ENCODE measurements around the gene UQCRH.
"Not testable (repeated sequence)": the region's sequence is repeated elsewhere in the genome, so short reads cannot be mapped to it uniquely, and the experiment has no call there.

Gene UQCRH

DNA sequence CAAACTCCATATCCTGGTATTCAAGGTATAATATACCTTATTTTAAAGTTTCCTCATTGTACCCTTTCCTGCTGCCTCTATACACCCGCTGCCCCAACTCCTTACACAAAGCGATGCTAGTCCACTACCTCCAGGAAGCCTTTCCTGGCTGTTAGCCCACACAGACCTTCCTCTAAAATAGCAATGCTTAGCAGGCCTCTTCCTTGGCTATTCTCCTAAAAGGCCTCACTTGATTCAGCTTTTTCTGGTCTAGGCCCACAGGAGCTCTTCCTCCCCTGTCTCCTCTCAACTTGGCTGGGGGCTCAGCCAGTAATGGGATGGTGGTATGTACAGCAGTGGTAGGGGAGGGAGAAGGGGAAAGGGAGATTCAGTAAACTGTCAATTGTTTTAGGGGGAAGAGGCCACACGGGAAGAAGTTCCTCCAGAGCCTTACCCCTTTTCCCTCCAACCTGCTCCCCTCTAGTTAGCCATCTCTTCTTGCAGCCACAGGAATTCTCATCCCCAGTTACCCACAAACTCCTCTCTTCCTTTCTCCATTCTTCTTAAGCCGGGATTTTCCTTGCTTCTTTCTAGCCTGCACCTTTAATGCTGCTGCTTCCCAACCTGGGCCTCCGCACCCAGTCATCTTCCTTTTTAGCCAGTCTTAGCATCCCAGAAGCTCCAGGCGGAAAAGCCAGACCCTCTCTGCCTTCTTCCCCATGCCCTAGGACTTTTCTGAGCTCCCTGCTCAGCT is 2.7 kb upstream of the UQCRH start:
- no peak for DNase-seq

GRCh38 chr1:46301406-46301807 is 2.1 kb upstream of the UQCRH start:
- no peak for DNase-seq

DNA sequence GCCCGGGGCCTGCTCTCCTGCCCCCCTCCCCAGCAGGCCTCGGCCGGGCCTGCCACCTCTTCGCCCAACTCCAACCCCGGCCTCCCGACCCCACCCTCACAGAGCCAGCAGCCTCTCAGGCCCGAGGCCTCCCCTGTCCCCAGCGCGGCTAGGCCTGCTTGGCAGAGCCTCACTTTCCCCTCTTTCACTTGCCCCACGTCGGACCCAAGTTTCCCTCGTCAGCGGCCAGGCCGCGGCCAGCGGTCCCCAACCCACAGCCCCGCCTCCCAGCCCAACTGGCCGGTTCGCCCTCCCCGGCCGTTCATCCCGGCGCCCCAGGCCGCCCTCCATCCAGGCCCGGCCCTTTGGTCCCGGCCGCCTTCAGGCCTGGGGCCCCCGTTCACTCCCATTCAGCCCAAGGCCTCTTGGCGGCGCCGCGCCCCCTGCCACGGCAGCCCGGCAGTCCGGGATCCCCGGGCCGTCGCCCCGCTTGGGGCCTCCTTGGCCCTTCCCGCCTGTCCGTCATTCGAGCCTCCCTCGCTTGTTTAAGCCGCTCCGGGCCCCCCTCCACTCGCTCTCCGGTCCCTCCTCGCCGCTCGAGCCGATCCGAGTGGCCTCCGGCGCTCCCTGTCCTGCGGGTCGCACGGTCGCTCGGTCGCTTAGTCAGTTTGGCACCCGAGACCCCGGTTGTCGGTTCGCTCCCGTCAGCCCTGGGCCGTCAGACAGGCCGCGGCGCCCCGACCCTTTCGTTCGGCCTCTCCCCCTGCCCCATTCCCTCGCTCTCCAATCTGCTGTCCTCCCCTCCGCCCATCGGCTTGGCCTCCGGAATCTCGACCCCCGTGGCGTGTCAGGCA is 1.5 kb upstream of the UQCRH start:
- no peak for DNase-seq

DNA sequence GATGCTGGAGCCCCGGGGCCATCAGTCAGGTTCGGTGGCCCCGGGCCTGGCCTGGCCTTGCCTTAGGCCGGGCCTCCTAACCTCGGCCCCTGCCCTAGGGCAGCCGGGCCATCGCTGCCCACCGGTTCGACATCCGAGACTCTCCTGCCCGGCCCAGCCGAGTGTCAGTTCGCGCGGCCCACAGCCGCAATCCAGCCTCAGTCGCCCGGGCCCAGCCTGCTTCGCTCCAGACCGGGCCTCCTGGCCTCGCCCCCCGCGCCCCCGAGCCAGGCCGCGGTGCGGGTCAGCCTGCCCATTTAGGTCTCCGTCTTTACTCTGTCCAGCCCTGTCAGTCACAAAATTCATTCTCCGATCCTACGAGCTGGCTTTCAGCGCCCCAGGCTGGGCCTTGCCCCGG is 859 bp upstream of the UQCRH start:
- no peak for DNase-seq

DNA sequence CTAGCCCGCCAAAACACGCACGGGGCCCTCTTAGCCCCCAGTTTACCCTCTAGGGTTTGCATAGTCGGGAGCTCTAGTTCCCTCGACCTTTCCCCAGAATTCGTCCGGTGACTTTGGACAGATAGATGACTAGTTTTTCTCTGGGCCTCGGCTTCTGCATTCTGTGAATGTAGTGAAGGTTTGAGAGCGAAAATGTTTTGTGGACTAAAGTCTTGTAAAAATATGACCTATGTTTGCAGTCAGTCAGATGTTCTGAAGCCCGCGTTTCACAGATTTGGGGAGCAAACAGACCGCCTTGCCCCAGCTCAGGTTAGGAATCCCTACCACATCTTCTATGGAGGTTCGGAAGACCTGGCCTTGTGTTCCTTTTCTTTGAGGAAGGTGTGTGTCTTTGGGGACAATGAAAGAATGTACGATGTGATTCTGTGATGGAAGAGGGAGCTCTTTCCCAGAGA is 401 bp downstream of the UQCRH start:
- no peak for DNase-seq

- DNase-seq = no peak
These were observed 2.6 kb downstream of the UQCRH start for GRCh38 chr1:46306159-46306530.

DNA sequence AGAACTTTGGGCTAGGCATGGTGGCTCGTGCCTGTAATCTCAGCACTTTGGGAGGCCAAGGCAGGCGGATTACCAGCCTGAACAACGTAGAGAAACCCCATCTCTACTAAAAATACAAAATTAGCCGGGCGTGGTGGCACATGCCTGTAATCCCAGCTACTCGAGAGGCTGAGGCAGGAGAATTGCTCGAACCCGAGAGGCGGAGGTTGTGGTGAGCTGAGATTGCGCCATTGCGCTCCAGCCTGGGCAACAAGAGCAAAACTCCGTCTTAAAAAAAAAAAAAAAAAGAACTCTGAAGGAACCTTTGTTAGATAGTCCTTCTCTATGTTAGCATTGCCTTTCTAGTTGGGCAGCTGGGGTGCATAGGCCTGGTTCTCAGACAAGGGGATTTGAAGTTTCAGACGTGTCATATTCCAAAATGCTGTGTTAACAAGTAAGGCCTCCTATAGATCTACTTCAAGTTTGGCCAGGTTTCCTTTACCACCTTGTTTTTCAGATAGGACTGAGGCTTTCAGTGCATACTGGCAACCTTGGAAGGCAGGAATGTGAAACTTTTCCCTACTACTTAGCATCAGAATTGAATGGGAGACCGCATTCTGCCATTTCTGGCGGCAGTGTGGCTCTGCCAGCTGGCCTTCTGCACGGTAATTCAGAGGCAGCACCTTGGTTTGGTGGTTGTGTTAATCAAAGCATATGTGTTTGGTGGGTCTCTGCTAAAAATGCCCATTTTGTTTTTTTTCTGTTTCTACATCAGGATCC is 6.1 kb downstream of the UQCRH start:
- DNase-seq = no peak

DNA sequence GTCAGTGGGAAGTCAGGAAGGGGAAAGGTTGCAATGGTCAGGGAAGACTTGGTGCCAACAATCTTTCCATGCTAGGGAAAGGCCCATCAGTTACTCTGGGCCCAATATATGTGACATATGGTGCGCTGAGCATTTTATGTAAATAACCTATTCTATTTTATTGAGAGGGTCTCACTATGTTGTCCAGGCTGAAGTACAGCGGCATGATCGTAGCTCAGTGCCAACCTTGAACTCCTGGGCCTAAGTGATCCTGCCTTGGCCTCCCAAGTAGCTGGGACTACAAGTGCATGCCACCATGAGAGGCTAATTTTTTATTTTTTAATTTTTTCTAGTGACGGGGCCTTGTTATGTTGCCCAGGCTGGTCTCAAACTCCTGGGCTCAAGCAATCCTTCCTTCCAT is 6.8 kb downstream of the UQCRH start:
- no peak for DNase-seq

DNA sequence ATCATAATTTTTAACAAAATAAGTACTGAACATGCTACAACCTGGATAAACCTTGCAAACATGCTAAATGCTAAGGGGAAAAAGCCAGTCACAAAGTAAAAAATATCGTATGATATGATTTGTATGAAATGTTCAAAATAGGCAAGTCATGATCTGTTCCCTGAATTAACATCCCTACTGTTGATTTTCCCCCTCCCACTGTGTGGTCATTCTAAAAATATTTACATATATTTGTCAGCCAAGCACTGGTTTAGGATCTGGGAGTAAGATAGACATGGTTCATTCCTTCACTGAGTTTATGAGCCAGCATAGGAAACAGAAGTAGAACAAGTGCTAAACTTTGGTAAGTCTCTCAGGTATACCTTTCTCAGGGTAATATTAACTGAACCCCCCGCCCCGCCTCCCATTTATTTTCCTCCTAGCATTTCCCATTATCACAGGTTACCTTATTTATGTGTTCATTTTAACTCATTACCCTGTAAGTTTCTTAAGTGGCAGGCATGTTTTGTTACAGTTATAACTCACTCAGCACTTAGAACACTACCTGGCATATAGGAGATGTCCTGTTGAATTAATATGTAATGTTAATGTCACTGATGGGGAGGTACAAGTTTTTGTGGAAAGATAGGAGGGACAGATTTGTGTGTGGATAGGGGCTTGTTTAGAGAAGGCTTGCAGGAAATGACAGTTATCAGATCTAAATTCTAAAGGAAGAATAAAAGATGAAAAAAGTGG is 12.3 kb downstream of the UQCRH start:
- DNase-seq = no peak

- no peak for DNase-seq
These were observed 13.8 kb downstream of the UQCRH start for GRCh38 chr1:46317323-46317722.

- DNase-seq = not testable (repeated sequence)
These were observed 15.8 kb downstream of the UQCRH start for GRCh38 chr1:46319301-46319700.

DNA sequence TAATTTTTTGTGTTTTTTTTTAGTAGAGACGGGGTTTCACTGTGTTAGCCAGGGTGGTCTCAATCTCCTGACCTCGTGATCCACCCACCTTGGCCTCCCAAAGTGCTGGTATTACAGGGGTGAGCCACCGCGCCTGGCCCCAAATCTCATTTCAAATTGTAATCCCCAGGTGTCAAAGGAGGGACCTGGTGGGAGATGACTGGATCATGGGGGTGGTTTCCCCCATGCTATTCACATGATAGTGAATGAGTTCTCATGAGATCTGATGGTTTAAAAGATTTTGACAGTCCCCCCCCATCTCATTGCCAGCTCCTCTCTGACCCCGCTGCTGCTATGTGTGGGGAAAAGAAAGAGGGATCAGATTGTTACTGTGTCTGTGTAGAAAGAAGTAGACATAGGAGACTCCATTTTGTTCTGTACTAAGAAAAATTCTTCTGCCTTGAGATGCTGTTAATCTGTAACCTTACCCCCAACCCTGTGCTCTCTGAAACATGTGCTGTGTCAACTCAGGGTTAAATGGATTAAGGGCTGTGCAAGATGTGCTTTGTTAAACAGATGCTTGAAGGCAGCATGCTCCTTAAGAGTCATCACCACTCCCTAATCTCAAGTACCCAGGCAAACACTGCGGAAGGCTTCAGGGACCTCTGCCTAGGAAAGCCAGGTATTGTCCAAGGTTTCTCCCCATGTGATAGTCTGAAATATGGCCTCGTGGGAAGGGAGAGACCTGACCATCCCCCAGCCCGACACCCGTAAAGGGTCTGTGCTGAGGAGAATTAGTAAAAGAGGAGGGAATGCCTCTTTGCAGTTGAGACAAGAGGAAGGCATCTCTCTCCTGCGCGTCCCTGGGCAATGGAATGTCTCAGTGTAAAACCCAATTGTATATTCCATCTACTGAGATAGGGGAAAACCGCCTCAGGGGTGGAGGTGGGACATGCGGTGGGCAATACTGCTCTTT is 16.7 kb downstream of the UQCRH start:
- DNase-seq = not testable (repeated sequence)

GRCh38 chr1:46322191-46322590 is 18.7 kb downstream of the UQCRH start:
- not testable (repeated sequence) for DNase-seq

DNA sequence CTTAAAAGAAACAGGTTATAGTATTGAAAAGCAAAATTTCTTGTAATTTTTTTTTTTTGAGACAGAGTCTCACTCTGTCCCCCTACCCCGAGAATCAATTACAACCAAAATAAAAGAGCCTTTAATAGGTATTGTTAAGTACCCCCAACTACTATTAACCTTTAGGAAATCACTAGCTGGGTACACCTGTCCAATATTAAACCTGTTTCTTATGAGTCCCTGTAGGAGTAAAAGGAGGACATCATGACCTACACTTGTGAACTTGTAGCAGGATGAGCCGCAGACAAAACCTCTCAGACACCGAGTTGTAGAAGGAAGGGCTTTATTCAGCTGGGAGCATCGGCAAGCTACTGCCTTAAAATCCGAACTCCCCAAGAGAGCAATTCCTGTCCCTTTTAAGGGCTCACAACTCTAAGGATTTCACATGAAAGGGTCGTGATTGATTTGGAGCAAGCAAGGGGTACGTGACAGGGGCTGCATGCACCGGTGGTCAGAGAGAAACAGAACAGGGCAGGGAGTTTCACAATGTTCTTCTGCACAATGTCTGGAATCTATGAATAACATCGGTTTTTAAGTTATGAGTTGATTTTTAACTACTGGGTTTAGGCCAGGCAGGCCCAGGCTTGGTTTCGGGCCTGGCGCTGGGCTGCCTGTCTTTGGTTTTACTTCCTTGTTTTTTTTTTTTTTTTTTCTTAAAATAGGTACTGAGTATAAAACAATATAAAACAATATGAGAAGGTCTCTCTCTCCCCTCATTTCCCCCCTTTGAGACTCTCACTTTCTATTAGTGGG is 22.0 kb downstream of the UQCRH start:
- not testable (repeated sequence) for DNase-seq

GRCh38 chr1:46328182-46328581 is 24.7 kb downstream of the UQCRH start:
- not testable (repeated sequence) for DNase-seq

DNA sequence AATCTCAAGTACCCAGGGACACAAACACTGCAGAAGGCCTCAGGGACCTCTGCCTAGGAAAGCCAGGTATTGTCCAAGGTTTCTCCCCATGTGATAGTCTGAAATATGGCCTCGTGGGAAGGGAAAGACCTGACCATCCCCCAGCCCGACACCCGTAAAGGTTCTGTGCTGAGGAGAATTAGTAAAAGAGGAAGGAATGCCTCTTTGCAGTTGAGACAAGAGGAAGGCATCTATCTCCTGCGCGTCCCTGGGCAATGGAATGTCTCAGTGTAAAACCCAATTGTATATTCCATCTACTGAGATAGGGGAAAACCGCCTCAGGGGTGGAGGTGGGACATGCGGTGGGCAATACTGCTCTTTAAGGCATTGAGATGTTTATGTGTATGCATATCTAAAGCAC is 26.3 kb downstream of the UQCRH start:
- DNase-seq = not testable (repeated sequence)

- DNase-seq = not testable (repeated sequence)
These were observed 26.9 kb downstream of the UQCRH start for GRCh38 chr1:46330381-46330780.

DNA sequence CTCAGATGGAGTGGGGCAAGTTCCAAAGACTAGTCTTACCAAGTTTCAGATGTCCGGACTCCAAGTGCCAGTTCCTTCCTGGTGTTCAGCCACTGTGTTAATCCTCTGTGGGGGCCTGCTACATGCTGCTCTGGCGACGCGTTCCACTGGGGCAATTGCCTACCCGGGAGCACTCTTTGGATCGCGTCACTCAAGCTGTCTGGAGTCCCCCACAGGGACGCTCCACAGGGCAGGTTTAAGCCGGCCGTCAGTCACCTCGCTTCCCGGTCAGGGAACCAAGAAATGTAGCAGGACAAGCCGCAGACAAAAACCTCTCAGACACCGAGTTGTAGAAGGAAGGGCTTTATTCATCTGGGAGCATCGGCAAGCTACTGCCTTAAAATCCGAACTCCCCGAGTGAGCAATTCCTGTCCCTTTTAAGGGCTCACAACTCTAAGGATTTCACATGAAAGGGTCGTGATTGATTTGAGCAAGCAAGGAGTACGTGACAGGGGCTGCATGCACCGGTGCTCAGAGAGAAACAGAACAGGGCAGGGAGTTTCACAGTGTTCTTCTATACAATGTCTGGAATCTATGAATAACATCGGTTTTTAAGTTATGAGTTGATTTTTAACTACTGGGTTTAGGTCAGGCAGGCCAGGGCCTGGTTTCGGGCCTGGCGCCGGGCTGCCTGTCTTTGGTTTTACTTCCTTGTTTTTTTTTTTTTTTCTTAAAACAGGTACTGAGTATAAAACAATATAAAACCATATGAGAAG is 28.5 kb downstream of the UQCRH start:
- not testable (repeated sequence) for DNase-seq

- DNase-seq = no peak
These were observed 30.0 kb downstream of the UQCRH start for GRCh38 chr1:46333300-46334029.
